ENCODE measurements around the gene ZFYVE28.

- TF ChIP-seq CTCF (IDR thresholded peaks at IDR 0.05) (no peak), POLR2A (IDR thresholded peaks at IDR 0.05) (no peak)
Measured at GRCh38 chr4:2372488-2373030, 45.9 kb downstream of the ZFYVE28 start.
